Measurements from ENCODE around the gene C19orf33. TPM values are rescaled to one million over a fixed set of nuclear protein-coding genes. Genes with fewer than 3 reads are reported as not detected.

C19orf33 gene
- total and polyA plus RNA-seq, 2 experiments from 2014 or later = 58.9 to 72.2 TPM

DNA sequence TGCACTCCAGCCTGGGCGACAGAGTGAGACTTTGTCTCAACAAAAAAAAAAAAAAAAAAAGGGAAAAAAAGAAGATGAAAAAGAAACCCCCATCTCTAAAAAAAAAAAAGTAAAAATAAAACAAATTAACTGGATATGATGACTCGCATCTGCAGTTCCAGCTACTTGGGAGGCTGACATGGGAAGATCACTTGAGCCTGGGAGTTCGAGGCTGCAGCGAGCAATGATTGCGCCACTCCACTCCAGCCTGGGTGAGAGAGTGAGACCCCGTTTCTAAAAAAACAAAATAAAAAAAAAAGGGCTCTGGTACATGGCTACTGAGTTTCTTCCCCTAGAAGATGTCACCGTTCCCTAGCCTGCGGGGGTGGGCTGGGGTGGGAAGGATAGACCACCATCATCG is 29.2 kb downstream of the C19orf33 start:
- TF ChIP-seq, protein P1, sequence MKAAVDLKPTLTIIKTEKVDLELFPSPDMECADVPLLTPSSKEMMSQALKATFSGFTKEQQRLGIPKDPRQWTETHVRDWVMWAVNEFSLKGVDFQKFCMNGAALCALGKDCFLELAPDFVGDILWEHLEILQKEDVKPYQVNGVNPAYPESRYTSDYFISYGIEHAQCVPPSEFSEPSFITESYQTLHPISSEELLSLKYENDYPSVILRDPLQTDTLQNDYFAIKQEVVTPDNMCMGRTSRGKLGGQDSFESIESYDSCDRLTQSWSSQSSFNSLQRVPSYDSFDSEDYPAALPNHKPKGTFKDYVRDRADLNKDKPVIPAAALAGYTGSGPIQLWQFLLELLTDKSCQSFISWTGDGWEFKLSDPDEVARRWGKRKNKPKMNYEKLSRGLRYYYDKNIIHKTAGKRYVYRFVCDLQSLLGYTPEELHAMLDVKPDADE (IDR thresholded peaks at IDR 0.05) = no peak
- TF ChIP-seq STAT1 (IDR thresholded peaks at IDR 0.05; ENCODE audit: unreplicated experiment) = no peak
- TF ChIP-seq JUNB (IDR thresholded peaks at IDR 0.05; ENCODE audit: unreplicated experiment) = no peak
- no peak for TF ChIP-seq NANOG (IDR thresholded peaks at IDR 0.05; ENCODE audit: borderline replicate concordance)
- TF ChIP-seq, protein P2, sequence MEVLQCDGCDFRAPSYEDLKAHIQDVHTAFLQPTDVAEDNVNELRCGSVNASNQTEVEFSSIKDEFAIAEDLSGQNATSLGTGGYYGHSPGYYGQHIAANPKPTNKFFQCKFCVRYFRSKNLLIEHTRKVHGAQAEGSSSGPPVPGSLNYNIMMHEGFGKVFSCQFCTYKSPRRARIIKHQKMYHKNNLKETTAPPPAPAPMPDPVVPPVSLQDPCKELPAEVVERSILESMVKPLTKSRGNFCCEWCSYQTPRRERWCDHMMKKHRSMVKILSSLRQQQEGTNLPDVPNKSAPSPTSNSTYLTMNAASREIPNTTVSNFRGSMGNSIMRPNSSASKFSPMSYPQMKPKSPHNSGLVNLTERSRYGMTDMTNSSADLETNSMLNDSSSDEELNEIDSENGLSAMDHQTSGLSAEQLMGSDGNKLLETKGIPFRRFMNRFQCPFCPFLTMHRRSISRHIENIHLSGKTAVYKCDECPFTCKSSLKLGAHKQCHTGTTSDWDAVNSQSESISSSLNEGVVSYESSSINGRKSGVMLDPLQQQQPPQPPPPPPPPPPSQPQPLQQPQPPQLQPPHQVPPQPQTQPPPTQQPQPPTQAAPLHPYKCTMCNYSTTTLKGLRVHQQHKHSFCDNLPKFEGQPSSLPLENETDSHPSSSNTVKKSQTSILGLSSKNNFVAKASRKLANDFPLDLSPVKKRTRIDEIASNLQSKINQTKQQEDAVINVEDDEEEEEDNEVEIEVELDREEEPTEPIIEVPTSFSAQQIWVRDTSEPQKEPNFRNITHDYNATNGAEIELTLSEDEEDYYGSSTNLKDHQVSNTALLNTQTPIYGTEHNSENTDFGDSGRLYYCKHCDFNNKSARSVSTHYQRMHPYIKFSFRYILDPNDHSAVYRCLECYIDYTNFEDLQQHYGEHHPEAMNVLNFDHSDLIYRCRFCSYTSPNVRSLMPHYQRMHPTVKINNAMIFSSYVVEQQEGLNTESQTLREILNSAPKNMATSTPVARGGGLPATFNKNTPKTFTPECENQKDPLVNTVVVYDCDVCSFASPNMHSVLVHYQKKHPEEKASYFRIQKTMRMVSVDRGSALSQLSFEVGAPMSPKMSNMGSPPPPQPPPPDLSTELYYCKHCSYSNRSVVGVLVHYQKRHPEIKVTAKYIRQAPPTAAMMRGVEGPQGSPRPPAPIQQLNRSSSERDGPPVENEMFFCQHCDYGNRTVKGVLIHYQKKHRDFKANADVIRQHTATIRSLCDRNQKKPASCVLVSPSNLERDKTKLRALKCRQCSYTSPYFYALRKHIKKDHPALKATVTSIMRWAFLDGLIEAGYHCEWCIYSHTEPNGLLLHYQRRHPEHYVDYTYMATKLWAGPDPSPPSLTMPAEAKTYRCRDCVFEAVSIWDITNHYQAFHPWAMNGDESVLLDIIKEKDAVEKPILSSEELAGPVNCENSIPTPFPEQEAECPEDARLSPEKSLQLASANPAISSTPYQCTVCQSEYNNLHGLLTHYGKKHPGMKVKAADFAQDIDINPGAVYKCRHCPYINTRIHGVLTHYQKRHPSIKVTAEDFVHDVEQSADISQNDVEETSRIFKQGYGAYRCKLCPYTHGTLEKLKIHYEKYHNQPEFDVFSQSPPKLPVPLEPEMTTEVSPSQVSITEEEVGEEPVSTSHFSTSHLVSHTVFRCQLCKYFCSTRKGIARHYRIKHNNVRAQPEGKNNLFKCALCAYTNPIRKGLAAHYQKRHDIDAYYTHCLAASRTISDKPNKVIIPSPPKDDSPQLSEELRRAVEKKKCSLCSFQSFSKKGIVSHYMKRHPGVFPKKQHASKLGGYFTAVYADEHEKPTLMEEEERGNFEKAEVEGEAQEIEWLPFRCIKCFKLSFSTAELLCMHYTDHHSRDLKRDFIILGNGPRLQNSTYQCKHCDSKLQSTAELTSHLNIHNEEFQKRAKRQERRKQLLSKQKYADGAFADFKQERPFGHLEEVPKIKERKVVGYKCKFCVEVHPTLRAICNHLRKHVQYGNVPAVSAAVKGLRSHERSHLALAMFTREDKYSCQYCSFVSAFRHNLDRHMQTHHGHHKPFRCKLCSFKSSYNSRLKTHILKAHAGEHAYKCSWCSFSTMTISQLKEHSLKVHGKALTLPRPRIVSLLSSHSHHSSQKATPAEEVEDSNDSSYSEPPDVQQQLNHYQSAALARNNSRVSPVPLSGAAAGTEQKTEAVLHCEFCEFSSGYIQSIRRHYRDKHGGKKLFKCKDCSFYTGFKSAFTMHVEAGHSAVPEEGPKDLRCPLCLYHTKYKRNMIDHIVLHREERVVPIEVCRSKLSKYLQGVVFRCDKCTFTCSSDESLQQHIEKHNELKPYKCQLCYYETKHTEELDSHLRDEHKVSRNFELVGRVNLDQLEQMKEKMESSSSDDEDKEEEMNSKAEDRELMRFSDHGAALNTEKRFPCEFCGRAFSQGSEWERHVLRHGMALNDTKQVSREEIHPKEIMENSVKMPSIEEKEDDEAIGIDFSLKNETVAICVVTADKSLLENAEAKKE (CRISPR knock-in tag; IDR thresholded peaks at IDR 0.05) = no peak
- TF ChIP-seq ZNF114 (CRISPR knock-in tag; IDR thresholded peaks at IDR 0.05) = no peak
- Histone ChIP-seq H3K9me2 (ENCODE audit: insufficient read depth) (no peaks in the 10 kb centered on the region), H3K27me3 (ENCODE audit: insufficient read depth) (no peaks in the 10 kb centered on the region), H3K27ac (ENCODE audit: low read depth) (no peak overlapping the region), H3K4me1 (ENCODE audit: insufficient read depth) (no peaks in the 10 kb centered on the region; the same call in 1 of the 2 replicates), H3F3A (replicated peaks; ENCODE audit: low read depth) (0 out of 2 replicates have a peak, but pooled peaks cover 5% of the 10 kb centered on the region), H2AFZ (no peak overlapping the region), H3K4me3 (no peak overlapping the region), H4K20me1 (replicated peaks; ENCODE audit: insufficient read depth) (no peaks in the 10 kb centered on the region; the same call in 1 of the 2 replicates), H3K4me2 (no peak overlapping the region), H3K36me3 (ENCODE audit: insufficient read depth) (no peaks in the 10 kb centered on the region), H3K79me2 (replicated peaks; ENCODE audit: insufficient read depth) (no peaks in the 10 kb centered on the region)
- DNase-seq (ENCODE audit: low spot score) (no peak), ATAC-seq (no peak)
- Mint-ChIP-seq H3K9me3 (no peaks in the 10 kb centered on the region; the same call in 2 of the 3 replicates), H3K27ac (no peak overlapping the region), H3K4me1 (peaks cover 5% of the 10 kb centered on the region), H3K4me3 (no peak overlapping the region), H3K36me3 (ENCODE audit: low read depth) (no peaks in the 10 kb centered on the region), H3K27me3 (ENCODE audit: insufficient read depth, low read depth, poor library complexity) (peaks cover 15% of the 10 kb centered on the region)

All from GM23338 (cell line).